RWPE1 (cell line): ENCODE results near the gene FBXO41.
A peak's percentile ranks its signal among the peaks of the same experiment; 100 is the strongest.

Experiments used
- CTCF ChIA-PET: fragments of 350-600 bp; sonication (Branson Sonifier 250); formaldehyde crosslinking; extraction: SDS; loops from one replicate; lab custom pipeline; 2021; lab: Yijun Ruan, JAX
- POLR2A ChIA-PET: fragments of 400-600 bp; formaldehyde crosslinking; extraction: SDS; loops from one replicate; lab custom pipeline; 2020; ENCODE audit warnings: antibody characterized with exemption; ENCODE audit not compliant: low non-redundant PET; lab: Yijun Ruan, JAX
- DNase-seq: peaks from one replicate; pipeline ENCODE4 v3.0.0; 2012; ENCODE audit warnings: low spot score
- H3K27ac ChIP-seq: fragments of 450-650 bp; 2 replicates; pipeline ENCODE4 v1.5.1; 2017
- TF ChIP-seq, protein P1 (sequence below): fragments of 450-650 bp; conservative IDR thresholded peaks from 2 replicates; pipeline ENCODE4 v1.5.1; 2017; ENCODE audit warnings: low read depth, mild to moderate bottlenecking

FBXO41 gene

DNA sequence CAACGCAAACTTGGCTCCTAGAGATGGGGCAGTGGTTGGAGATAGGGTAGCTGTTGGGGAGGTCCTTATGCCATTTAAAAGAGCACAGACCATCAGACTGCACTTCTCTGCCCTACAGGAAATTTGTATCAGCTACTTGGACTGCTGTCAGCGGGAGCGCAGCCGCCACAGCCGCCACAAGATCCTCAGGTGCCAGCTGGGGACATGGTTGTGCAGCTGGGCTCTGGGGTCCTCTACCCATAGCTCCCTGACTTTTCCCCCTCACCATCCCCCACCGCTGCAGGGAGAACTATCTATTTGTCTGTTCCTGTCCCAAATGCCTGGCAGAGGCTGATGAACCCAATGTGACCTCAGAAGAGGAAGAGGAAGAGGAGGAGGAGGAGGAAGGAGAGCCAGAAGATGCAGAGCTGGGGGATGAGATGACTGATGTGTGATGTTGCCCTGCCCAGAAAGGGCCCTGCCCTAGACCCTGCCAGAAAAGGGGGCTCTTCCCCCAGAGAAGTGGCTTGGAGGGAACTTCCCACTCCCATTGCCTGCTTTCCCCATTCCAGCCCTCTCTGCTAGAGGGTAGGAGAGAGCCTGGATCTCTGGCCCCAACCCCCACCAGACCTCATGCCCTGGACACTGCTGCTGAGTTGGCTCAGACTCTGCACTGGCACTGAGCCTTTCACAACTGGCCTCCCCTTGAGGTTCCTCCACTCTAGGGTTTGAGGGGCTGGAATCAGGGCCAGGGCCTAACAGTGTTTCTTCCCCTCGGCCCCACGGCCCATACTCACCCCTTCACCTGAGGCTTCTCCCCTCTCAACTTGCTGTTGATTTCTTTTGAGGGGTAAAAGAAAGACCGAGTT lies 58.5 kb downstream of the FBXO41 start:
- TF ChIP-seq, protein P1, sequence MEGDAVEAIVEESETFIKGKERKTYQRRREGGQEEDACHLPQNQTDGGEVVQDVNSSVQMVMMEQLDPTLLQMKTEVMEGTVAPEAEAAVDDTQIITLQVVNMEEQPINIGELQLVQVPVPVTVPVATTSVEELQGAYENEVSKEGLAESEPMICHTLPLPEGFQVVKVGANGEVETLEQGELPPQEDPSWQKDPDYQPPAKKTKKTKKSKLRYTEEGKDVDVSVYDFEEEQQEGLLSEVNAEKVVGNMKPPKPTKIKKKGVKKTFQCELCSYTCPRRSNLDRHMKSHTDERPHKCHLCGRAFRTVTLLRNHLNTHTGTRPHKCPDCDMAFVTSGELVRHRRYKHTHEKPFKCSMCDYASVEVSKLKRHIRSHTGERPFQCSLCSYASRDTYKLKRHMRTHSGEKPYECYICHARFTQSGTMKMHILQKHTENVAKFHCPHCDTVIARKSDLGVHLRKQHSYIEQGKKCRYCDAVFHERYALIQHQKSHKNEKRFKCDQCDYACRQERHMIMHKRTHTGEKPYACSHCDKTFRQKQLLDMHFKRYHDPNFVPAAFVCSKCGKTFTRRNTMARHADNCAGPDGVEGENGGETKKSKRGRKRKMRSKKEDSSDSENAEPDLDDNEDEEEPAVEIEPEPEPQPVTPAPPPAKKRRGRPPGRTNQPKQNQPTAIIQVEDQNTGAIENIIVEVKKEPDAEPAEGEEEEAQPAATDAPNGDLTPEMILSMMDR: no peak
- POLR2A ChIA-PET: no interaction called here
- DNase-seq: no peak
- CTCF ChIA-PET: interaction anchor here (0.6 kb wide), 2 partner anchors 10 to 203 kb away, joined by 3 to 4 read pairs; no protein-coding TSS in a partner anchor
- 0 out of 2 replicates have a peak overlapping the region, but pooled peaks have one; percentile 7 for H3K27ac ChIP-seq

DNA sequence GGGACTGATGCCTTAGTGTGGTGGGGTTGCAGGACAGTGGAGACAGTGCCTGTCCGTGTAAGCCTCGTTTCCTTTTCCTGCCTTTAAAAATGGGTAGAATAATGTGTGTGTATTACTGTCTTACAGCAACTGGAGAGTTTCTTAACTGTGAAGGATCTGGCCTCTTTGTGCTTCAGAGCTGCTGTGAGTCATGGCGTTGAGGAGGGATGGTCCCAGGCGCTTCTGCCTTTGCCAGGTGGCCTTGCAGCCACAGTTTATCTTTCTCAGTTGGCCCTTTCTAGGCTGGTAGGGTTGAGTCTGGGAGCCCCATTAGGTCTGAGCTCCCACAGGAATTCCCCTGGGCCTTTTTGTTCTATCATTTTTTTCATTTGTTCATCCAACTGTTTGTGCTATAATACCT lies 60.5 kb downstream of the FBXO41 start:
- no peak overlapping the region for H3K27ac ChIP-seq
- TF ChIP-seq, protein P1: no peak
- no peak for DNase-seq
- POLR2A ChIA-PET: no interaction called here
- CTCF ChIA-PET: interaction anchor here (1.1 kb wide), 1 partner anchor 12 kb away, joined by 7 read pairs; no protein-coding TSS in a partner anchor

- H3K27ac ChIP-seq: no peak overlapping the region
- DNase-seq: peak; percentile 31
- ChIA-PET POLR2A (no interaction called here), CTCF (interaction anchor here (0.8 kb wide), 2 partner anchors 28 to 42 kb away, joined by 3 read pairs; no protein-coding TSS in a partner anchor)
- TF ChIP-seq, protein P1: no peak
Observed at GRCh38 chr2:73218298-73218697, 66.0 kb downstream of the FBXO41 start.

DNA sequence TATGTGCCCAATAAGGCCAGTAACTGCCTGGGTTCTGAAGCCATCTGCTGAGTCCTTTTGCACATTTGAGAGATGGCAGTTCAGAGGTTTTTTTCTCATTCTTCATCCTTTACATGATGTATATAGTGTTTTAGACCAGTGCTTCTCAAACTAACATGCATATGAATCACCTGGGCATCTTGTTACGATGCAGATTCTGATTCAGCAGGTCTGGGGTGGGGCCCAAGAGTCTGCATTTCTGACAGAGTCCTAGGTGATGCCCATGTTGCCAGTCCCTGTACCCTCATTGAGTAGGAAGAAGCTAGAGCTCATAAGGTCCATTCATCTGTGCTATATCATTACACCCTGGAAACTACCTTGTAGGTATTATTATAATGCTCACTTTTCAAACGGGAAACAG lies 66.5 kb downstream of the FBXO41 start:
- CTCF ChIA-PET: interaction anchor here (0.8 kb wide), 1 partner anchor 43 kb away, joined by 3 read pairs; no protein-coding TSS in a partner anchor

GRCh38 chr2:73217160-73217559 lies 67.1 kb downstream of the FBXO41 start:
- no peak overlapping the region for H3K27ac ChIP-seq
- POLR2A ChIA-PET: no interaction called here

More for the DNA sequence above, 66.5 kb downstream of the FBXO41 start:
- H3K27ac ChIP-seq: no peak overlapping the region
- POLR2A ChIA-PET: no interaction called here
- DNase-seq: no peak
- TF ChIP-seq, protein P1: no peak

GRCh38 chr2:73215254-73215653 lies 69.0 kb downstream of the FBXO41 start:
- TF ChIP-seq, protein P1: no peak
- ChIA-PET CTCF (no interaction called here), POLR2A (no interaction called here)
- H3K27ac ChIP-seq: no peak overlapping the region
- no peak for DNase-seq

More at GRCh38 chr2:73217160-73217559, 67.1 kb downstream of the FBXO41 start:
- CTCF ChIA-PET: no interaction called here
- TF ChIP-seq, protein P1: no peak
- no peak for DNase-seq
